ENCODE data around the gene ASB1.

GRCh38 chr2:238380336-238380735 is 46.4 kb upstream of the ASB1 start:
- TF ChIP-seq POLR2A (IDR thresholded peaks at IDR 0.05; ENCODE audit: low read depth, low read length) = no peak
- no peak for TF ChIP-seq TAF1 (IDR thresholded peaks at IDR 0.05; ENCODE audit: borderline replicate concordance, low read depth, low read length)
- TF ChIP-seq POLR2AphosphoS5 (IDR thresholded peaks at IDR 0.05; ENCODE audit: low read depth, low read length) = no peak

Data from GM12892 (cell line).